Gastrocnemius medialis (tissue), 4 donors: Measurements from ENCODE around the gene NUP188.

Experiments used
- POLR2A ChIP-seq, 2 donors: fragments of 450-650 bp; IDR thresholded peaks; one replicate each; pipeline ENCODE4 v1.6.1; 2017; ENCODE audit warnings: antibody characterized with exemption in 2 of 2, mild to moderate bottlenecking in 2 of 2, moderate library complexity in 2 of 2
- TF ChIP-seq, protein P1 (sequence below), 5 experiments: fragments of 450-650 bp in 3 of 5; fragments of 200-600 bp in 2 of 5; sonication (generic) in 2 of 5; IDR thresholded peaks in 4 of 5; conservative IDR thresholded peaks in 1 of 5; 1 replicate in 4 of 5; 2 replicates in 1 of 5; pipeline ENCODE4 v1.5.1; 2016 to 2019; ENCODE audit warnings: antibody characterized with exemption in 5 of 5, mild to moderate bottlenecking in 3 of 5, moderate library complexity in 3 of 5

DNA sequence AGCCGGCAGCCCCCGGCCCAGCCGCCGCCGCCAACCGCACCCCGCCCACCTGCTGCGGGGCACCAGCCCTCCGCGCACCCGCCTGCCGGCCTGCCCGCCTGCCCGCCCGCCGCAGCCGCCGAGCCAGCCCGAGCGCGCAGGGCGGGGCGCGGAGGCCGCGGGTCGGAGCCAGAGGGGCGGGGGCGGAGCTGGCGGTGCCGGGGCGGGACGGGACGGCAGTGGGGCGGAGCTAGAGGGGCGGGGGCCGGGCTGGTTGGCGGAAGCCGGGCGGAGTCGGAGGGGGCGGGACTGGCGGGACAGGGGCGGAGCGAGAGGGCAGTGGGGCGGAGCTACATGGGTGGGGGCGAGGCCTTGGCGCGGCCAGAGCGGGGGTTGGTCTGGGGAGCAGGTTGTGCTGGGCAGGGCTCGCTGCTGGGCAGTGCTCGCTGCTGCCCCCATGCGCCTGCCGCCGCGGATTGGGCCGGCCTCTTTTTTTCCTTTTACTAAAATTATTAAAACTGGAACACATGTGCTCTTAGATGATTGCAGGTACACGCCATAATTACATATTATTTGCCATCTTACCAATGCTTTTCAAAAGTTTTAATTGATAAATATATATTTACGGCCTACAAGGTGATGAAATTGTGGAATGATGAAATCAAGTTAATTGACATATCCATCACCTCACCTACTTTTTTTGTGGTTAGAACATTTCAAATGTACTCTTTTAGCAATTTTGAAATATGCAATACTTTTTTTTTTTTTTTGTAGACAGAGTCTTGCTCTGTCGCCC, 80.9 kb downstream of the NUP188 start, which contains the start of gene SH3GLB2:
- TF ChIP-seq, protein P1, sequence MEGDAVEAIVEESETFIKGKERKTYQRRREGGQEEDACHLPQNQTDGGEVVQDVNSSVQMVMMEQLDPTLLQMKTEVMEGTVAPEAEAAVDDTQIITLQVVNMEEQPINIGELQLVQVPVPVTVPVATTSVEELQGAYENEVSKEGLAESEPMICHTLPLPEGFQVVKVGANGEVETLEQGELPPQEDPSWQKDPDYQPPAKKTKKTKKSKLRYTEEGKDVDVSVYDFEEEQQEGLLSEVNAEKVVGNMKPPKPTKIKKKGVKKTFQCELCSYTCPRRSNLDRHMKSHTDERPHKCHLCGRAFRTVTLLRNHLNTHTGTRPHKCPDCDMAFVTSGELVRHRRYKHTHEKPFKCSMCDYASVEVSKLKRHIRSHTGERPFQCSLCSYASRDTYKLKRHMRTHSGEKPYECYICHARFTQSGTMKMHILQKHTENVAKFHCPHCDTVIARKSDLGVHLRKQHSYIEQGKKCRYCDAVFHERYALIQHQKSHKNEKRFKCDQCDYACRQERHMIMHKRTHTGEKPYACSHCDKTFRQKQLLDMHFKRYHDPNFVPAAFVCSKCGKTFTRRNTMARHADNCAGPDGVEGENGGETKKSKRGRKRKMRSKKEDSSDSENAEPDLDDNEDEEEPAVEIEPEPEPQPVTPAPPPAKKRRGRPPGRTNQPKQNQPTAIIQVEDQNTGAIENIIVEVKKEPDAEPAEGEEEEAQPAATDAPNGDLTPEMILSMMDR (IDR thresholded peaks at IDR 0.05 in 4 of 5, conservative IDR thresholded peaks at IDR 0.05 in 1 of 5): peak; percentile 78 to 95 (median 85)
- peak; percentile 56 to 78 for TF ChIP-seq POLR2A (IDR thresholded peaks at IDR 0.05)
